K562 (cell line): ENCODE measurements around the gene DSEL. TPM values are rescaled to one million over a fixed set of nuclear protein-coding genes. Genes with fewer than 3 reads are reported as not detected.

Experiments
- CTBP1 ChIP-seq: fragments of 450-650 bp; IDR thresholded peaks from 2 replicates; pipeline ENCODE4 v1.6.1; 2016; ENCODE audit warnings: borderline replicate concordance
- GABPB2 ChIP-seq: fragments of 250-450 bp; sonication (Bioruptor Pico); conservative IDR thresholded peaks from 2 replicates; pipeline ENCODE4 v1.5.1; 2021; ENCODE audit warnings: mild to moderate bottlenecking
- MYNN ChIP-seq, 2 experiments: sonication (generic); formaldehyde crosslinking in 1 of 2; IDR thresholded peaks; 2 replicates each; pipeline versions ENCODE4 v1.5.0 to v1.6.1; 2016 to 2020; ENCODE audit warnings: antibody characterized with exemption in 1 of 2, missing genetic modification reagents in 1 of 2
- PRPF4 ChIP-seq: fragments of 200-400 bp; formaldehyde crosslinking; IDR thresholded peaks from one replicate; pipeline ENCODE4 v1.6.1; 2017; ENCODE audit warnings: low read length, low read depth, mild to moderate bottlenecking; ENCODE audit not compliant: insufficient read depth, poor library complexity, severe bottlenecking
- REST ChIP-seq, 2 experiments: fragments of 450-650 bp; formaldehyde crosslinking in 1 of 2; IDR thresholded peaks; 2 replicates each; pipeline versions ENCODE4 v1.4.0 to v1.6.1; 2014 to 2020; ENCODE audit warnings: mild to moderate bottlenecking in 2 of 2, borderline replicate concordance in 1 of 2, low read depth in 1 of 2
- SMARCE1 ChIP-seq: fragments of 450-650 bp; IDR thresholded peaks from 2 replicates; pipeline ENCODE4 v1.7.1; 2016; ENCODE audit warnings: mild to moderate bottlenecking
- SNRNP70 ChIP-seq: fragments of 200-400 bp; formaldehyde crosslinking; optimal IDR thresholded peaks from 2 replicates; pipeline ENCODE3; 2017; ENCODE audit warnings: low read depth, low read length
- ZBTB17 ChIP-seq: fragments of 450-650 bp; formaldehyde crosslinking; IDR thresholded peaks from 2 replicates; pipeline ENCODE4 v1.4.0; 2020; ENCODE audit warnings: mild to moderate bottlenecking
- polyA plus RNA-seq, 8 experiments: library from polyadenylated mRNA; depleted of rRNA in 4 of 8; stranded (reverse) in 5 of 8; unstranded in 3 of 8; fragments of >200 nt; fragmentation: Nextera tagmentation in 2 of 8; fragmentation: Illumina TruSeq in 1 of 8; extraction: Ambion mirVana in 2 of 8; extraction: Trizol in 1 of 8; gene quantifications; 2 replicates each; pipeline versions ENCODE4 v1.2.1 to v1.2.3, GENCODE V29; 2011 to 2014; ENCODE audit warnings: inconsistent platforms in 1 of 8, missing spikeins in 1 of 8
- total RNA-seq, 7 experiments: library from RNA; depleted of rRNA in 6 of 7; stranded (reverse); fragments of >200 nt in 6 of 7; fragmentation: Illumina TruSeq in 2 of 7; extraction: Trizol in 2 of 7; gene quantifications; 2 replicates each; pipeline versions ENCODE4 v1.2.1 to v1.2.3, GENCODE V29; 2011 to 2021; ENCODE audit warnings: low replicate concordance in 1 of 7
- TF ChIP-seq, protein P1 (sequence below): sonication (generic); formaldehyde crosslinking; IDR thresholded peaks from 2 replicates; pipeline ENCODE4 v1.8.0; 2023; ENCODE audit warnings: mild to moderate bottlenecking, missing genetic modification reagents
- TF ChIP-seq, protein P2 (sequence below): fragments of 450-650 bp; formaldehyde crosslinking; IDR thresholded peaks from 2 replicates; pipeline ENCODE4 v1.4.0; 2020; ENCODE audit warnings: mild to moderate bottlenecking, moderate library complexity
- TF ChIP-seq, protein P3 (sequence below): fragments of 150-350 bp; IDR thresholded peaks from 2 replicates; pipeline ENCODE4 v1.6.1; 2014; ENCODE audit warnings: low read depth, mild to moderate bottlenecking, low read length, borderline replicate concordance

DSEL gene
- total and polyA plus RNA-seq, 9 of the 15 experiments (the other 6 are each of a cell fraction or from before 2014, with no cell fraction given), result under 0.01 to 0.04 (median 0.01) TPM; not detected in 3

DNA sequence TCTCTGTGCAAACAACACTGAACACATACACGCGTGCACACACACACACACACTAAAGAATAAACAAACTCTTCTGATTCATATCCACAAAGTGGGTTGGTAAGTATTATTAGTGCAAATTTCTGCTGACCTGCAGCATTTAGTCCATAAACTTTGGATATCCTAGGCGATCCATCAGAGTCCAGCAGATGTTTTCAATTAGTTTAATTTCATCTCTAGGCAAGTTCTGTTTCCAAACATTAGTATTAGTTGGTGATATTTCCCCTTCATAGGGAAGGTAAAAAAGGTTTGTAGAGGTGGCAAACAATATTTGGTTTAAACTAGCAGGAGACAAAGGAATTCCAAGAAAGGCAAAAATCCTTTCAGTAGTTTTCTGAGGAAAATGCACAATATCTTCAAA lies 5.7 kb downstream of the DSEL start (continued):
- TF ChIP-seq, protein P1, sequence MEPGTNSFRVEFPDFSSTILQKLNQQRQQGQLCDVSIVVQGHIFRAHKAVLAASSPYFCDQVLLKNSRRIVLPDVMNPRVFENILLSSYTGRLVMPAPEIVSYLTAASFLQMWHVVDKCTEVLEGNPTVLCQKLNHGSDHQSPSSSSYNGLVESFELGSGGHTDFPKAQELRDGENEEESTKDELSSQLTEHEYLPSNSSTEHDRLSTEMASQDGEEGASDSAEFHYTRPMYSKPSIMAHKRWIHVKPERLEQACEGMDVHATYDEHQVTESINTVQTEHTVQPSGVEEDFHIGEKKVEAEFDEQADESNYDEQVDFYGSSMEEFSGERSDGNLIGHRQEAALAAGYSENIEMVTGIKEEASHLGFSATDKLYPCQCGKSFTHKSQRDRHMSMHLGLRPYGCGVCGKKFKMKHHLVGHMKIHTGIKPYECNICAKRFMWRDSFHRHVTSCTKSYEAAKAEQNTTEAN (CRISPR knock-in tag), result no peak
- TF ChIP-seq ZBTB17 (CRISPR knock-in tag), result no peak
- no peak for TF ChIP-seq MYNN (IDR thresholded peaks at IDR 0.05)
- no peak for TF ChIP-seq MYNN (CRISPR knock-in tag; IDR thresholded peaks at IDR 0.05)
- no peak for TF ChIP-seq CTBP1
- TF ChIP-seq GABPB2 (CRISPR knock-in tag), result no peak
- no peak for TF ChIP-seq PRPF4
- no peak for TF ChIP-seq REST (IDR thresholded peaks at IDR 0.05; ENCODE audit: borderline replicate concordance)
- TF ChIP-seq REST (CRISPR knock-in tag; IDR thresholded peaks at IDR 0.05; ENCODE audit: low read depth), result no peak
- no peak for TF ChIP-seq SNRNP70
- TF ChIP-seq, protein P2, sequence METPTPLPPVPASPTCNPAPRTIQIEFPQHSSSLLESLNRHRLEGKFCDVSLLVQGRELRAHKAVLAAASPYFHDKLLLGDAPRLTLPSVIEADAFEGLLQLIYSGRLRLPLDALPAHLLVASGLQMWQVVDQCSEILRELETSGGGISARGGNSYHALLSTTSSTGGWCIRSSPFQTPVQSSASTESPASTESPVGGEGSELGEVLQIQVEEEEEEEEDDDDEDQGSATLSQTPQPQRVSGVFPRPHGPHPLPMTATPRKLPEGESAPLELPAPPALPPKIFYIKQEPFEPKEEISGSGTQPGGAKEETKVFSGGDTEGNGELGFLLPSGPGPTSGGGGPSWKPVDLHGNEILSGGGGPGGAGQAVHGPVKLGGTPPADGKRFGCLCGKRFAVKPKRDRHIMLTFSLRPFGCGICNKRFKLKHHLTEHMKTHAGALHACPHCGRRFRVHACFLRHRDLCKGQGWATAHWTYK (CRISPR knock-in tag), result no peak
- no peak for TF ChIP-seq SMARCE1
- TF ChIP-seq, protein P3, sequence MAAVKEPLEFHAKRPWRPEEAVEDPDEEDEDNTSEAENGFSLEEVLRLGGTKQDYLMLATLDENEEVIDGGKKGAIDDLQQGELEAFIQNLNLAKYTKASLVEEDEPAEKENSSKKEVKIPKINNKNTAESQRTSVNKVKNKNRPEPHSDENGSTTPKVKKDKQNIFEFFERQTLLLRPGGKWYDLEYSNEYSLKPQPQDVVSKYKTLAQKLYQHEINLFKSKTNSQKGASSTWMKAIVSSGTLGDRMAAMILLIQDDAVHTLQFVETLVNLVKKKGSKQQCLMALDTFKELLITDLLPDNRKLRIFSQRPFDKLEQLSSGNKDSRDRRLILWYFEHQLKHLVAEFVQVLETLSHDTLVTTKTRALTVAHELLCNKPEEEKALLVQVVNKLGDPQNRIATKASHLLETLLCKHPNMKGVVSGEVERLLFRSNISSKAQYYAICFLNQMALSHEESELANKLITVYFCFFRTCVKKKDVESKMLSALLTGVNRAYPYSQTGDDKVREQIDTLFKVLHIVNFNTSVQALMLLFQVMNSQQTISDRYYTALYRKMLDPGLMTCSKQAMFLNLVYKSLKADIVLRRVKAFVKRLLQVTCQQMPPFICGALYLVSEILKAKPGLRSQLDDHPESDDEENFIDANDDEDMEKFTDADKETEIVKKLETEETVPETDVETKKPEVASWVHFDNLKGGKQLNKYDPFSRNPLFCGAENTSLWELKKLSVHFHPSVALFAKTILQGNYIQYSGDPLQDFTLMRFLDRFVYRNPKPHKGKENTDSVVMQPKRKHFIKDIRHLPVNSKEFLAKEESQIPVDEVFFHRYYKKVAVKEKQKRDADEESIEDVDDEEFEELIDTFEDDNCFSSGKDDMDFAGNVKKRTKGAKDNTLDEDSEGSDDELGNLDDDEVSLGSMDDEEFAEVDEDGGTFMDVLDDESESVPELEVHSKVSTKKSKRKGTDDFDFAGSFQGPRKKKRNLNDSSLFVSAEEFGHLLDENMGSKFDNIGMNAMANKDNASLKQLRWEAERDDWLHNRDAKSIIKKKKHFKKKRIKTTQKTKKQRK, result no peak
